B cell (primary cell): ENCODE results near the gene NCOA7. TPM values are rescaled to one million over a fixed set of nuclear protein-coding genes. Genes with fewer than 3 reads are reported as not detected.

ENCODE experiments used
- ATAC-seq: fragments of 200-7000 bp; cut with Tn5 transposase; one replicate; pipeline ENCODE4 v1.10.0; 2021; ENCODE audit warnings: low read depth, mild to moderate bottlenecking, moderate number of reproducible peaks, moderate library complexity
- CTCF ChIA-PET: fragments of 350-600 bp; sonication (Branson Sonifier 250); formaldehyde crosslinking; loops from one replicate; lab custom pipeline; 2021; ENCODE audit warnings: antibody characterized with exemption, inconsistent platforms; lab: Charles Lee
- POLR2A ChIA-PET: fragments of 350-600 bp; sonication (Branson Sonifier 250); formaldehyde crosslinking; loops from one replicate; lab custom pipeline; 2021; ENCODE audit warnings: antibody characterized with exemption; lab: Charles Lee
- DNase-seq: peaks from one replicate; pipeline ENCODE4 v3.0.0; 2013
- H2AFZ ChIP-seq: 2 replicates; pipeline ENCODE4 v1.6.1; 2012; ENCODE audit warnings: mild to moderate bottlenecking, low read depth, low read length; ENCODE audit not compliant: insufficient read depth, poor library complexity, severe bottlenecking
- H3K27ac ChIP-seq, 2 donors: 1 replicate in 1 of 2; 2 replicates in 1 of 2; pipeline ENCODE4 v1.5.1; 2012 to 2013; ENCODE audit warnings: low read length in 2 of 2, mild to moderate bottlenecking in 2 of 2, moderate library complexity in 1 of 2
- H3K27me3 ChIP-seq, 4 experiments: fragments of 200-600 bp in 1 of 4; sonication (generic) in 1 of 4; replicated peaks in 1 of 4; 1 replicate in 2 of 4; 2 replicates in 2 of 4; pipeline versions ENCODE4 v1.6.1 to v1.7.0; 2013 to 2016; ENCODE audit warnings: low read length in 3 of 4, mild to moderate bottlenecking in 2 of 4, mixed read lengths in 1 of 4, moderate library complexity in 1 of 4; ENCODE audit not compliant: insufficient read depth in 4 of 4, control insufficient read depth in 3 of 4; ENCODE audit errors: control extremely low read depth in 1 of 4
- H3K36me3 ChIP-seq, 2 experiments: replicated peaks in 1 of 2; 1 replicate in 1 of 2; 2 replicates in 1 of 2; pipeline versions ENCODE4 v1.6.1 to v1.7.1; 2013; ENCODE audit warnings: low read length in 1 of 2; ENCODE audit not compliant: insufficient read depth in 2 of 2, control insufficient read depth in 1 of 2; ENCODE audit errors: control extremely low read depth in 1 of 2, extremely low read depth in 1 of 2
- H3K4me1 ChIP-seq, 2 donors: fragments of 200-600 bp in 1 of 2; sonication (generic) in 1 of 2; 1 replicate in 1 of 2; 2 replicates in 1 of 2; pipeline versions ENCODE4 v1.5.1 to v1.6.1; 2013 to 2017; ENCODE audit warnings: low read length in 2 of 2; ENCODE audit not compliant: control insufficient read depth in 2 of 2, insufficient read depth in 2 of 2
- H3K4me2 ChIP-seq: replicated peaks from 2 replicates; pipeline ENCODE3; 2012; ENCODE audit warnings: mild to moderate bottlenecking, low read depth, low read length; ENCODE audit not compliant: poor library complexity, severe bottlenecking
- H3K4me3 ChIP-seq, 5 experiments: fragments of 200-600 bp in 1 of 5; sonication (generic) in 1 of 5; 1 replicate in 3 of 5; 2 replicates in 2 of 5; pipeline versions ENCODE4 v1.5.1 to v1.7.0; 2011 to 2016; ENCODE audit warnings: low read length in 4 of 5, mild to moderate bottlenecking in 4 of 5, low read depth in 2 of 5, control low read depth in 1 of 5, moderate library complexity in 1 of 5; ENCODE audit not compliant: insufficient read depth in 1 of 5; ENCODE audit errors: control extremely low read depth in 1 of 5, extremely low read depth in 1 of 5
- H3K79me2 ChIP-seq: fragments of 200-600 bp; sonication (generic); one replicate; pipeline ENCODE4 v1.6.0; 2016; ENCODE audit warnings: low read length; ENCODE audit not compliant: control insufficient read depth, insufficient read depth
- H3K9ac ChIP-seq: fragments of 200-600 bp; sonication (generic); 2 replicates; pipeline ENCODE4 v1.6.1; 2017; ENCODE audit warnings: mild to moderate bottlenecking, low read length, moderate library complexity
- H3K9me3 ChIP-seq, 3 donors: one replicate each; pipeline versions ENCODE4 v1.6.1 to v1.7.1; 2013; ENCODE audit warnings: low read length in 2 of 3; ENCODE audit not compliant: control insufficient read depth in 2 of 3, insufficient read depth in 1 of 3; ENCODE audit errors: control extremely low read depth in 1 of 3
- H4K20me1 ChIP-seq: 2 replicates; pipeline ENCODE4 v1.6.0; 2012; ENCODE audit warnings: mild to moderate bottlenecking, low read length; ENCODE audit not compliant: insufficient read depth, control insufficient read depth, poor library complexity, severe bottlenecking
- H3K27ac Mint-ChIP-seq: one replicate; pipeline ENCODE4 v1.8.0; 2021; ENCODE audit warnings: mixed read lengths
- H3K27me3 Mint-ChIP-seq: one replicate; pipeline ENCODE4 v1.8.0; 2021; ENCODE audit warnings: mixed read lengths
- H3K4me1 Mint-ChIP-seq: one replicate; pipeline ENCODE4 v1.8.0; 2021; ENCODE audit warnings: mixed read lengths
- H3K4me3 Mint-ChIP-seq: one replicate; pipeline ENCODE4 v1.8.0; 2021; ENCODE audit warnings: mixed read lengths
- H3K9me3 Mint-ChIP-seq: one replicate; pipeline ENCODE4 v1.8.0; 2022; ENCODE audit warnings: mixed read lengths; ENCODE audit not compliant: insufficient read depth
- CTCF ChIP-seq: fragments of 200-600 bp; IDR thresholded peaks from one replicate; pipeline ENCODE4 v1.8.0; 2022; ENCODE audit warnings: antibody characterized with exemption, mild to moderate bottlenecking
- EZH2 ChIP-seq: IDR thresholded peaks from 2 replicates; pipeline ENCODE4 v1.6.1; 2012; ENCODE audit warnings: borderline replicate concordance, low read depth, mild to moderate bottlenecking, moderate library complexity, low read length; ENCODE audit not compliant: insufficient read depth, poor library complexity, severe bottlenecking
- WGBS: methylation state at CpG from one replicate; pipeline ENCODE4 v1.1.5; 2013; ENCODE audit warnings: missing lambda C conversion rate; ENCODE audit not compliant: insufficient coverage; 5-methylcytosine and 5-hydroxymethylcytosine counted together
- intact Hi-C: fragments of 100-400 bp; cut with micrococcal nuclease; formaldehyde crosslinking; loops from one replicate; pipeline ENCODE4 v1.10.0; 2022
- polyA plus RNA-seq: library from polyadenylated mRNA; depleted of rRNA; stranded (reverse); fragments of >200 nt; gene quantifications from 2 replicates; pipeline ENCODE4 v1.2.3, GENCODE V29; 2012
- total RNA-seq, 2 donors: library from RNA; stranded (reverse); fragments of 120-200 nt in 1 of 2; gene quantifications; 1 replicate in 1 of 2; 2 replicates in 1 of 2; pipeline versions ENCODE4 v1.2.3 to v1.2.4, GENCODE V29; 2013 to 2022

Gene NCOA7
- total and polyA plus RNA-seq, 2 donors (not counting 1 experiment from before 2014, with no cell fraction given) = 10.9 to 27.4 TPM

- H3K36me3 ChIP-seq = peaks cover 0 to 7% of the 10 kb centered on the region in 2 experiments
- WGBS = 100% methylated on average over 2 of the region's 2 CpGs
- Mint-ChIP-seq H3K27me3 (no peaks in the 10 kb centered on the region), H3K9me3 (no peaks in the 10 kb centered on the region), H3K27ac (no peak overlapping the region), H3K4me1 (peaks cover 13% of the 10 kb centered on the region), H3K4me3 (no peak overlapping the region)
- no peak overlapping the region for H3K4me3 ChIP-seq
- no peaks in the 10 kb centered on the region for H3K79me2 ChIP-seq
- no peak overlapping the region for H3K9ac ChIP-seq
- H4K20me1 ChIP-seq = no peaks in the 10 kb centered on the region
- H3K27me3 ChIP-seq = no peaks in the 10 kb centered on the region
- no peak overlapping the region for H3K4me2 ChIP-seq
- intact Hi-C loops = no loop called here
- no peaks in the 10 kb centered on the region for H3K9me3 ChIP-seq
- H3K27ac ChIP-seq = no peak overlapping the region
- ATAC-seq = no peak
- peaks cover 0 to 1% of the 10 kb centered on the region in 2 donors for H3K4me1 ChIP-seq
- TF ChIP-seq CTCF (no peak), EZH2 (no peak)
- no peak for DNase-seq
- ChIA-PET POLR2A (no interaction called here), CTCF (interaction anchor here (1.2 kb wide), 1 partner anchor 31 kb away, joined by 3 read pairs; no protein-coding TSS in a partner anchor)
- H2AFZ ChIP-seq = no peak overlapping the region
Measured at GRCh38 chr6:125924697-125925358, 134.1 kb downstream of the NCOA7 start.

GRCh38 chr6:125926711-125927110, 136.0 kb downstream of the NCOA7 start:
- Histone ChIP-seq H3K27ac (no peak overlapping the region), H3K4me1 (no peaks in the 10 kb centered on the region), H2AFZ (no peak overlapping the region), H3K9me3 (no peaks in the 10 kb centered on the region), H3K79me2 (no peaks in the 10 kb centered on the region), H3K36me3 (peaks cover 0 to 4% of the 10 kb centered on the region in 2 experiments), H4K20me1 (no peaks in the 10 kb centered on the region), H3K27me3 (no peaks in the 10 kb centered on the region), H3K9ac (no peak overlapping the region), H3K4me2 (no peak overlapping the region), H3K4me3 (no peak overlapping the region)
- Mint-ChIP-seq H3K4me1 (peaks cover 7% of the 10 kb centered on the region), H3K27ac (no peak overlapping the region), H3K4me3 (no peak overlapping the region), H3K9me3 (no peaks in the 10 kb centered on the region), H3K27me3 (no peaks in the 10 kb centered on the region)
- intact Hi-C loops = no loop called here
- no peak for TF ChIP-seq CTCF
- TF ChIP-seq EZH2 = no peak
- no peak for DNase-seq
- no peak for ATAC-seq
- CTCF ChIA-PET = no interaction called here
- POLR2A ChIA-PET = no interaction called here
- 88% methylated on average over 1 of the region's 3 CpGs for WGBS
